Activated T-helper 9 cell treated with anti-CD3 and anti-CD28 coated beads, Interleukin-2, amount 50 U/mL, for 16 hours (primary cell): Measurements from ENCODE around the gene SECTM1.
"Not testable (repeated sequence)": the region's sequence is repeated elsewhere in the genome, so short reads cannot be mapped to it uniquely, and the experiment has no call there.

Experiments
- DNase-seq: peaks from one replicate; pipeline ENCODE4 v3.0.0-alpha.2; 2020; ENCODE audit warnings: low read depth

SECTM1 gene

DNA sequence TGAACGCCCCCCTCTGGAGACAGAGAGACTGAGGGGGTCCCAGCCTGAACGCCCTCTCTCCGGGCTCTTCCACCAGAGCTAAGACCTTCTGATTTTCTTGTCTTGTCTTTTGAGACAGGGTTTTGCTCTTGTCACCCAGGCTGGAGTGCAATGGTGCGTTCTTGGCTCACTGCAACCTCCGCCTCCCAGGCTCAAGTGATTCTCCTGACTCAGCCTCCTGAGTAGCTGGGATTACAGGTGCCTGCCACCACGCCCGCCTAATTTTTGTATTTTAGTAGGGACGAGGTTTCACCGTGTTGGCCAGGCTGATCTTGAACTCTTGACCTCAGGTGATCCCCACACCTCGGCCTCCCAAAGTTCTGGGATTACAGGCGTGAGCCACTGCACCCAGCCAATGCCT lies 14.4 kb upstream of the SECTM1 start:
- not testable (repeated sequence) for DNase-seq

DNA sequence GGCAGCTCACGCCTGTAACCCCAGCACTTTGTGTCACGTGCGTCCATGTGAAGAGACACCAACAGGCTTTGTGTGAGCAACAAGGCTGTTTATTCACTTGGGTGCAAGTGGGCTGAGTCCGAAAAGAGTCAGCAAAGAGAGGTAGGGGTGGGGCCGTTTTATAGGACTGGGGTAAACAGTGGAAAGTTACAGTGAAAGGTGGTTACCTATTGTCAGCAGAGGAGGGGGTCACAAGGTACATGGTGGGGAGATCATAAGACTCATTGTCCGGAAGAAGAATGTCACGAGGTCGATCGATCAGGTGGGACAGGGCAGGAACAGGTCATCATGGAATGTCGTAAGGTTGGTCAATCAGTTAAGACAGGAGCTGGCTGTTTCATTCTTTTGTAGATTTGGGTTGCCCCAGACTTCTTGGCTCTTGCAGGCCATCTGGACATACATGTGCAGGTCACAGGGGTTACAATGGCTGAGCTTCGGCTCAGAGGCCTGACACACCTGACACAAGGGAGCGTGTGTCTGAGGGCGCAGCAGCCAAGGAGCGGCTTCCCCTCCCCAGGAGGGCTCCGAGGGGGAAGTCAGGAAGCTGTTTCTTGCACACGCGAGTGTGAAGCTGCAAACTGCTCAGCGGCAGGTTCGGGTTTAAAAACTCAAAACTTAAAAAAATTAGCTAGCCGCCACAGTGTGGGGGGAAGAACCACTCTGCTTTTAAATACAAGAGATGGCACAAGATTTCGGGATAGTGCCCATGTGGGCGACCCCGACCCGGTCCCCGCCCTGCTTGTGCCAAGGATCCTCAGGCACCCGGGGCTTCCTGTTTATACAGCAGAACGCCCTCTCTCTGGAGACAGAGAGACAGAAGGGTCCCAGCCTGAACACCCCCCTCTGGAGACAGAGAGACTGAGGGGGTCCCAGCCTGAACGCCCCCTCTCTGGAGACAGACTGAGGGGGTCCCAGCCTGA lies 13.1 kb upstream of the SECTM1 start:
- no peak for DNase-seq

DNA sequence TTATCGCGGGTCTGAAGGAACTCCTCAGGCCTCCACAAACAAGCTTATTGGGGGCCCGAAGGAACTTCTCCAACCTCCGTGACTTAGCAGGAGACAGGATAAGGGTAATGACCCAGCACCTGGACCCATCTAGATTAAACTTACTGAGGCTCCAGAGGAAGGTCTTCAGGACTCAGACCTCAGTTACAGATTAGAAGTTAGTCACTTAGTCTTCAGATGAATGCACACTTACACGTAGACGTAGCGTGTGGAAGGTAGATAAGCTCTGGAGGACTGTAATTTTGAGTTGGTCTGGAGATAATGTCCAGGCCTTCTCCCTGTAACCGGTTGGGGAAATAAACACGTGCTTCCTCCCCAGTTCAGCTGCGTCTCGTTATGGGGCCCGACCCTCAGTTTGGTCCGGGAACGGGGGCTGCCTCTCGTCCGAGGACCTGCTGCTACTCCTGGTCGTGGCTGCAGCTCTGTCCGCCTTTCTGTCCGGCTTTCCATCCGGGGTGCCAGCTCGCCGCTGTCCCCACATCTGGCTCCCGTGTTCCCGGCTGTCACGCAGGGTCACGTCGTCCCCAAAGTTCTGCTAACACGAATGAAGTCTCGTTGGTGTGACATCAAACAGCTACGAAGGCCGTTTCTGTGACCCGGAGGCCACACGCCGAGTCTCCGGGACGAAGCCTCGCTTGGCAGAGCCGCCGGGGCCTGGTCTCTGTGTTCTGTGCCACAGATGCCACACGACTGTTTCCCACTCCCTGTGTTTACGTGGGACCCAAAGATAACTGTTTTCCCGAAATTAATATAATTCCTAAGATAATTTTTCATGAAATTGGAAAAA lies 11.8 kb upstream of the SECTM1 start:
- DNase-seq = no peak

DNA sequence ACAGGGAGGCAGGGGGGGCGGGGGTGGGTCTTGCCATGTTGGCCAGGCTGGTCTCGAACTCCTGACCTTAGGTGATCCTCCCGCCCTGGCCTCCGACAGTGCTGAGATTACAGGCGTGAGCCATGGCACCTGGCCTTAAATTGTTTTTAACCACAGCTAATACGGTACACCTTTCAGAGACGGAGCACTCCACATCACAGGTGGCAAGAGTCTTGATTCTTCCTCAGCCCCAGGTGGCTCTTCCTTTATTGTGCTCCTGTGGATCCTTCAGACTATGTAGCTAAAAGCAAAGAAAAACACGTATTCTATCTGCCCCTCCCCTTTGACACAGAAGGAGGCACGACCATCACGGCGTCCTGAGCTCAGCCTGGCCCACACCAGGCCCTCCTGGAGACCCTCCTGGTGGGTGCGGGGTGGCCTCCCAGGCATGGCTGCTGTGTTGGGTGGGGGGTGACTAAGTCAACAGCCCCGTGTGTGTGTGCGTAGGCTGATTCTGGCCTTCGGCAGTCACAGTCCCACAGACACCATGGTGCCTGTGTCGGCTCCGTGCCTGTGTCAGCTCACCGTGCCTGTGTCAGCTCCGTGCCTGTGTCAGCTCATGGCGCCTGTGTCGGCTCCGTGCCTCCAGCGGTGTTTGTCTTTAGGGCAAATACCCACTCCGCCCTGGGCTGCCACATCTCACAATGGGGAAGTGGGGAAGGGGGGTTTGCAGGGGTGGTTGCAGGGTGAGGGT lies 10.8 kb upstream of the SECTM1 start:
- DNase-seq = no peak

DNA sequence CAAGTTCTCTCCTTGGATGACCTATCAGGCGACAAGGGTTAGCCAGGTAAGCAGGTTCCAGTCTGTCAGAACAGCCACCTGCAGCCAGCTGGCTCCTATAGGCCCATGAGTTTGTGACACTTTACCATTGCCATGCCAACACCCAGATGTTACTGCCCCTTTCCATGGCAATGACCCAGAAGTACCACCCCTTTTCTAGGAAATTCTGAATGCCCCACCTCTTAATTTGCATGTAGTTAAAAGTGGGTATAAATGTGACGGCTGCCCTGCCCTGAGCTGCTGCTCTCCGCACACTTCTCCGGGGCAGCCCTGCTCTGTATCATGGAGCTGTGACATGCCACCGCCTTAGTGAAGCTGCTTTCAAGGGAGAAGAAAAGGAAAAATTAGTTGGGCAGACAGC lies 10.0 kb upstream of the SECTM1 start:
- DNase-seq = no peak

DNA sequence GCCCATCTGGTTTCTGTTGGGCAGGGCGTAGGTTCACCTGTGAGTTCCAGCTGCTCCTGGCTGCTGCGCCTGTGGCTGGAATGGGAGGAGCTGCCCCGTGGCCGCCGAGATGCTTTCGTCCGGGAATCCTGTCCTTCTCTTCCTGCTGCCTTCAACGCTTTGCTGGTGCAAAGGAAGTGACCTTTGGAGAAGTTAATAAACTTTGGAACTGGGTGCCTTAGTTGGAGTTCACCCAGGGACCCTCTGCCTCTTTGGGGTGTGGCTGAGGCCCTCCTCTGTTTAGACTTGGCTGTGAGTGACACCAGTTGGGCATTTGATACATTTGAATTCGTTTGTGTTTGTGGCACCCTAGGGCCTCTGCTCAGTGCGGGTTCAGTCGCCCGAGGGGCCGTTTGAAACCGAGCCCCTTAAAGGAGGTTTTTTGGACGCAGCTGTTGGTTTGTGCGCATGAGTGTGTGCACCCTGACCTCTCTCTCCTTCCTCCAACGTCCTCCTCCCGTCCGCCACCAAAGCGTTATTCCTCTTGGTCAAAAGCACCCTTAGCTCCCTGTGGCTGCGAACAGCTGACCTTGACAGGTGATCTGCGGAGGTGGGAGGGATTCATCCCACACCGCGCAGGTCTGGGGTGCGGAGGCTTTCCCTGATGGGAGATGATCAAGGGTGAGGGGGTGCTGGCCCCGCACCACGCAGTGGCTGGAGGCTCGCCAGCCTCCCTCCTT lies 9.0 kb upstream of the SECTM1 start:
- DNase-seq = no peak

DNA sequence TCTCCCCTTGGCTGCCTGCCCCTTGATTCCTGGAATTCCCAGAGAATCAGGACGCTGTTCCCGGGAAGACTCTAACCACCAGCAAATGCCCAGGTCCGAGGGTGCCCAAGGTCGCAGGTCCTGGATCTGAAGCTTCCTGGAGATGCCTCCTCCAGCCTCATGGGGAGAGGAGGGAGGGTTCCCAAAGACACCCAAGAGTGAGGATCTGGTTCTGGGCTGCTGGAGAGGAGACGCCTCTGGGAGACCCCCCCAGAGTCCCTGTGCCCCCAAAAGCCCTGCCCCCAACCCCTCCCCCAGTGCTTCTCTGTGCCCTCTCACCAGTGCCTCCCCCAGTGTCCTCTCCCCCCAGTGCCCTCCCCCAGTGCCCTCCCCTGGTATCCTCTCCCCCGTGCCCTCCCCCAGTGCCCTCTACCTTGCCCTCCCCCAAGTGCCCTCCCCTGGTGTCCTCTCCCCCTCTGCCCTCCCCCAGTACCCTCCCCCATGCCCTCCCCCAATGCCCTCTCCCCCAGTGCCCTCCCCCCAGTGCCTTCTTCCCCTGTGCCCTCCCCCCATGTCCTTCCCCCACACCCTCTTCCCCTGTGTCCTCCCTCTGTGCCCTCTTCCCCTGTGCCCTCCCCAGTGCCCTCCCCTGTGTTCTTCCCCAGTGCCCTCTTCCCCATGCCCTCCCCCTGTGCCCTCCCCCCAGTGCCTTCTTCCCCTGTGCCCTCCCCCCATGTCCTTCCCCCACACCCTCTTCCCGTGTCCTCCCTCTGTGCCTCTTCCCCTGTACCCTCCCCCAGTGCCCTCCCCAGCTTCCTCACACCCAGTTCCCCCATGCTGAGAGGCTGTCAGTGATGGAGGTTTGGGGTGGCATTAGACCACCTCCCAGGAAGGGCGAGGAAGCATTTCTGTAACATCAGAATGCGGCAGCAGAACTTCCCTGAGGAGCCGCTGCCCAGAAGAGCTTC lies 6.3 kb upstream of the SECTM1 start:
- no peak for DNase-seq

DNA sequence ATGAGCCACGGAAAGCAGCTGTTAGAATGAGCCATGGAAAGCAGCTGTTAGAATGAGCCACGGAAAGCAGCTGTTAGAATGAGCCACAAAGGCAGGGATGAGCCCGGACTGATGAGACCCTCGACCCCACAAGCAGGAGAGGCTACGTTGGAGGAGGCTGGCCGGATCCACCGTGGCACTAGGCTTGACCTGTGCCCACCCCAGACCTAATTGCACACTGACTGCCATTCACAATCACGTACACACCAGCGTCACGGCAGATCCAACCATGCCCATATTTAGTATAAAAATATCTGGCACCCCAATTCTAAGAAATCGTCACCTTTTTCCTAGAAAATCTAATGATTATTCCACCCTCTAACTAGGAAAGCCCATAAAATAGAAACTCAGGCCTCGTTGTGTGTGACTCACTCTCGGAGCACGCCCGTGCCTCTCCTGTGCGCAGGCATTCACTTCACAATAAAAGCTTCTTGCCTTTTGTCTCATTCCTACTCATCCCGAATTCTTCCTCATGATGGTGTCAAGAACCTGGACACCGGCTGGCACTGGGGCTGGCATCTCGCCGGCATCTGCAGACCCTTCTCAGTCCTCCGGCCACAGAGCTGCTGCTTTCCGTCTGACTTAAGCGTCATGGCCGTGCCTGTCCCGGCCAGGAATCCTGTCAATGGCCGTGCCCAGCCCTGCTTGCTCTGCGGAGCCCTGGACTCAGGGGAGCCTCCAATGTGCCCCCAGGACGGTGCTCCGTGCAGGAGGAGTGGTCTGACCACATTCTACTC lies 5.5 kb upstream of the SECTM1 start:
- no peak for DNase-seq

DNA sequence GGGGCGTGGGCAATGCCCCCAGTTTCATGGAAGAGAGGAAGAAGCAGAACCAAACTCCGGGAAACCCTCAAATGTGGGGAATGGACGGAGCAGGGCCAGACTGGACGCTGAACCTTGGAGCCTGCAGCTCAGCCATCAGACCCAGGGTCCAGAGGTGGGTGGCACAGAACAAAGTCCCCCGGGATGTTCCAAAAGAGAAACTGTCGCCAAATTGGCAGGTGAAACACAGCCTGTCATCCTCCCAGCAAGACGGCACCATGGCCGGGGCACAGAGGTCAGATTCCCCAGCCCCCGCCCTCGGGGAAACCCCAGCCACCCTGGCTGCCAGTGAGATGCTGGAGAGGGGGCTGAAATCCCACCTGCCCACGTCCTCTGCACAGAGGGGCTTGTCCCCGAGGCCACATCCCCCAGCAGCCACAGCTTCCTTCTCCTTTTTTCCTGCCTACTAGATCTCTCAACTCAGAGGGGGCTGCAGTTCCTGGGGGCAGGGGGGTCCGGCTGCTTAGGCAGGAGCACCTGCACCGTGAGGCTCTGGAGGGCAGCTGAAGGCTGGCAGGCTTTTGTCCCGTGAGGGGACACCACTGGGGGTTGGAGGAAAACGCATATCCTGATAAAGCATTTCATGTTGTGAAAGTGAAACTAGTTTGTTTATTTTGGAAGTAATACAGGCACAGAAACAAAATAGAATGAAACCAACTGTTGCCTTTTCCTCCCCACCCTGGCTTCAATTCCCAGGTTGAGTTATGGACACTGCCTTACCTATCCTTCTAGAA lies 1.2 kb upstream of the SECTM1 start:
- no peak for DNase-seq

DNA sequence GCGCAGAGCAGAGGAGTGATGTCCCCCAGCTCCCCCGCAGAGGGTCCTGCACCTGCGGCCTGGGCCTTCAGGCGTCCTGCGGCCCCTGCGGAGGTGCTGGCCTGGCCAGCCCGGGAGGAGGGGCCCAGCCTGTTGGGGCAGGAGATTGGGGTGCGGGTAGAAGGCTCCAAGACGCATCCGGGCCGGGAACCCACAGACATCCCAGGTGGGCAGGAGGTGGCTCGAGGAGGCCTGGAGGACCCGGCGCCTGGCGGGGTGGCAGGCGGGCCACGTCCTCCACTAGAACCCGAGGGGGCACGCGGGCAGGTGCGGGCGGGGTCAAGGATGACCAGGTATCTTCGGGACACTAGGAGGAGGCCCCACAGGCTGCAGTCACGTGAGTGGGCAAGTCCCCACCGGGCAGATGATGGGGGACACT lies 647 bp upstream of the SECTM1 start:
- no peak for DNase-seq

DNA sequence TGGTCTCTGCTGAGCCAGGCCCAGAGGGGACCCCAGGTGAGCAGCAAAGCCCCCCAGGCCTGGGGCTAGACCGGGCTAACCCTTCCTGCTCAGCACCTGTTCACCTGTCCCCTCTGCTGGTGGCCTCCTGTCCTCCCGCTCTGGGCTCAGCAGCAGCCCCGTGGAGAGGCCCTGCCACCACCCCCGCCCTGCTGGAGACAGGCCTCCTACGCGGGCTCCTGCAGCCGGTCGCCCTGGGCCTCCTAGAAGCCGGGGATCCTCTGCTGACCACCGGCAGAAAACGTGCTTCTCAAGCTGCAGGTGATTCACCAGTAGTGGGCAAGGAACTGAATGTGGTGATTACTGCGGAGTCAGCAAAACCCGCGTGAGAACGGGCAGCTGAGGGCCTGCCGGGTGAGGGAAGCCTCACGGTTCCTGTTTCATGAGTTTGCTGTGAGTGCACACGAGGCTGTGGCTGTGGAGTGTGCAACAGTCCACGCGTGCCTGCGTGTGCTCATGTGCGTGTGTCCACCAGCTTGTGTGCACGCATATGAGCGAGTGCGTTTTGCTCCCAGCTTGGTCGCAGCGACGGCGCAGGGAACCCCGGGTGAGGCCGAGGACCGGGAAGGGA lies 792 bp downstream of the SECTM1 start:
- no peak for DNase-seq

DNA sequence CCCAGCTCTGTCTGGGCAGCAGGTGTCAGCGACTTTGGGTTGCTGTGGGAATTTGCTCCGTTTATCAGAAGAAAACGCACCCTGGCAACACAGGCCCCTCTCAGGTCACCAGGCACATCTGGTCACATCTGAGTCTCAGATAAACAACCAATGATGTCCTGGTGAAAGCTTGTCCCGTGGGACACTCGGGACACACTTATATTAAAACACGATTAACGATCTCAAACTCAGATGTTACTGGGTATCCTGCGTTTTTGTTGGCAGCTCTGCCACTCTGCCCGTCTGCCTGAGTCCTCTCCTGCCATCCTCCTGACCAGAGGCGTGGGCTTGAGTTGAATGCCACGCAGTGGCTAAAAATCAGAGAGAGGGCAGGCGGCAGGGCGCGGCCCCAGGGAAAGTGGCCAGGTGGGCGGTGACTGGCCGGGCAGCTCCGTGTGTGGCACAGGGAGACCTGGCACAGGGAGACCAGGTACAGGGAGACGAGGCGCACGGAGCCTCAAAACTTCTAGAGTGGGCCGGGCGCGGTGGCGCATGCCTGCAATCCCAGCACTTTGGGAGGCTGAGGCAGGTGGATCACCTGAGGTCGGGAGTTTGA lies 2.1 kb downstream of the SECTM1 start:
- no peak for DNase-seq

DNA sequence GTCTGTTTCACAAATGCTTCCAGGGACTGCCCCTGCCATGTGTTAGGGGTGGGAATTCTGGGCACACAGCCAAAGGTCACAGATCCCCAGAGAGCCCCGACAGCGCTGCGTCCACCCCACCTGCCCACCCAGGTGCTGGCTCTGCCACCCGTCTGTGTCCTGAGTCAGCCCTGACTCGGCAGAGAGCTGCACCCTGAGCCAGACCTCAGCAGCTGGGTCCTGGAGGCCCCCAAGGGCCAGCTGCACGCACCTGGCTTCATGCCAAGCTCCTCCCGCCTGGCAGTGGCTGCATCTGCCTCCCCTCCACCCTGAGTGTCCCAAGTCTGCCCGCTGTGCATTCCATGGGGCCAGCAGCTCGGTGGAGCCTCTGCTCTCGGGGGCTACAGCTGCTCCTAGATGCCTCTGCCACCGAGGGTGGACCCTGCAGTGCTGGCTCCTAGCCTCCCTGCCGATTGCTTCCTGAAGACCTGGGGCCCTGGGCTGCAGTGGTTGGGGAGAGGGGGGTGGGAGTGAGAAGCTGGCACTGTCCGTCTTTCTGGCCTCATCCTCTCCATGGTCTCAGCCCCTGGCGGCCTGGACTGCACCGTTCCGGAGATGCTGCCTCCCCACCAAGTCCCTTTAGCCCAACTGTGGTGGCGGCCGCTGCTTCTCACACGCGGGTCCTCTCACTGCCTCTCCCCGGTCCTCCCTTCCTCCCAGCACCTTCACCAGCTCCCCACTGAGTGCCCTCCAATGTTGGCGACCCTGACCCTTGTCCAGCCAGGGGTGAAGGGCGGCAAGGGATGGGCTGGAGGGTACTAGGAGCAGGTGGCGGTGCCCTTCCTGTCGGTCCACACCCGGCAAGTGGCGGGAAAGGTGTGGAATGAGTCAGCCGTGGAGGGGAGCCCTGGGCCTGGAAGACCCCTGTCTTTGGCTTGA lies 3.0 kb downstream of the SECTM1 start:
- DNase-seq = no peak

DNA sequence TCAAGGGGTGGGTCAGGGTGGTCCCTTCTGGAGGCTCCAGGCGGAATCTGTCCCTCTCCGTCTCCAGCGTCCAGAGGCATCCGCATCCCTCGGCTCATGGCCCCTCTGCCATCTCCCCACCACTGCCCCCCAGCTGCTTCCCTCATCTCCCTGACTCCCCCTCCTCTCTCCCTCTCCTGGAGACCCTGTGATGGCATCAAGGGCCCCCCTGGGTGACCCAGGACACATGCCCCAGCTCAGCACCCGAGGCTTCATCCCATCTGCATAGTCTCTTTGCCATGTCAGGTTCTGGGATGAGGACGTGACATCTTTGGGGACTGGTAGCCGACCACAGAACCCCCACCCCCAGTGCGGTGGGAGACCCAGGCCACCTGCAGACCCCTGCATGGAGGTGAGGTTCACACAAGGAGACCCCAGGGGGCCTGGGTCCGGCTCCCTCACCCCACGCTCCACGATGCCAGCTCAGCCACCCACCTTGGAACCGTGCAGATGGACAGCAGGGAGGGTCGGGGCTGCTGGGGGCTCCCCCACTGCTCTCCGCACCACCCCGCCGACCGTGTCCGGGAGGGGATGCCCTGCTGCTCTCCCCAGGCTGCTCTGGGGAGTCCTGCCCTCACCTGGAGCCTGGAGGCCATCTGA lies 3.8 kb downstream of the SECTM1 start:
- DNase-seq = no peak

DNA sequence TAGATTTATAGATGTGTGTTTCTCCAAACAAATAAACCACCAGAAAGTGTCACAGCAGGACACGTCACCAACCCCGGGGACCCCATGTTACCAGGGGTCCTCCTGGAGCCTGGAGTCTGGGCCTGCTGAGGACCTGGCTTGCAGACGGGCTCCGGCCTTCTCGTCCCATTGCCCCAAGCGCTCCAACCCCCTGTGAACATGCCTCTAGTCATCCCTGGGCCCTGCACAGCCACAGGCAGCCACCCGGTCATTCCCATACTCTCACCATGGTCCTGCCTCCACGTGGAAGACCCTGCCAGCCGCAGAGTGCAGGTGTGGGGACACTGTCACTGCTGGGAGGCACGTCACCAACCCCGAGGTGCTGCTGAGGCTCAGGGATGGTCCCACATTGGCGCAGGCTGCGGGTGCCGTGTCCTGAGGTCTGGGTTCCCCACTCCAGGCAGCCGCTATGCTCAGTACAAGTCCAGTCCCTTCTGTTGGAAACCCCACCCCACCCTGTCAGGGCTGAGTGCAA lies 4.5 kb downstream of the SECTM1 start:
- DNase-seq = no peak
